NOMO-1 treated with dmso at 0.1 percent for 144 hours (cell line): ENCODE measurements around the gene CRACR2B.
A peak's percentile ranks its signal among the peaks of the same experiment; 100 is the strongest.

ENCODE experiments used
- DNase-seq: peaks from one replicate; lab custom pipeline; 2025; ENCODE audit not compliant: unreplicated experiment; lab: John Stamatoyannopoulos, UW

The CRACR2B gene

DNA sequence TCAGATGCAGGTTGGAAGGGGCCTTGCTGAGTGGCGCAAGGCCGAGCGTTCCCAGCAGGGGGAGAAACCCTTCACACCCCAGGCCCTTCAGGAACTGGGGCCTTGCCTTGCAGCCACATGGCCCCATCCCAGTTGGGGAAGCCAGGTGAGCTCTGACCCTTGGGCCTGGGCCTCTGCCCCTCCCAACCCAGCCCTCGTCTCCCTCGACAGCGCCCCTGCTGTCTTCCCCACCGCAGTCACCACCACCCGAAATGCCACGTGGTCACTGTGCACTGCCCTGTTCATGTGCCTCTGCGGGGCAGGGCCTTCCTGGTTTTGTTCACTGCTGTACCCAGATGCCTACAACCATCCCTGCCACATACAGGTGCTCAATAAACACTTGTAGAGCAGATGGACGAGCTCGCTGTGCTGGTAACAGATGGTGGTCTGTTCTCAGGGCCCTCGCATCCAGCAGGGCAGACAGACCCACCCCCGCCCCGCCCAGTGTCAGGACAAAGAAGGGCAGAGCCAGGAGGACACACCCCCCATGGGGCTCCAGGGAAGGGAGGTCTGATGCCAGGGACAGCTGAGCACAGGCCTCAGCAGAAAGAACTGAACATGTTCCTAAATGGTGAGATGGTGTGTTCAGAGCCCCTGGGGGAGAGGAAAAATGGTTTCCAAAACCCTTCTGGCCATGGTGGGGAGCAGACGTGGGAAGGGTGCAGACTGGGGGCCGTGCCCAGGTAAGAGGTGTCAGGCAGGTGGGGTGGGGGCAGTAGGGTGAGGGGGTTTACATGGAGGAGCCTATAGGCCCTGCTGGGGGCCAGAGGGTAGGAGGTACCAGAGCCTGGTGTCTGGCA, 10.9 kb downstream of the CRACR2B start:
- no peak for DNase-seq

DNA sequence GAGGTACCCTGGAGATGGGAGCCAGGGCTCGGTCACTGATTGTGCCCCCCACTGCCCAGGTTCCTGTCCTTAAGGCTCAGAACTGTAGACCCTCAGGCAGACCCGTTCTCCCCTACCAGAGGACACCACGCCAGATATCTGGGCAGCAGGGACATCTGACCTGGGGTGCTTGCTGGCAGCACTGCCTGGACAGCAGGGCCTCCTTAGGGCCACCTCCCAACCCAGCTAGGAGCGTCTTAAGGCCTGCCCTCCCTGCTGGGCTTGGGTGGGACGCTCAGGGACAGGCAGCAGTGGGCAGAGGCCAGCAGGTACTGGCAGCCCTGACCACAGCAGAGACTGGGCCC, 11.5 kb downstream of the CRACR2B start:
- no peak for DNase-seq

DNA sequence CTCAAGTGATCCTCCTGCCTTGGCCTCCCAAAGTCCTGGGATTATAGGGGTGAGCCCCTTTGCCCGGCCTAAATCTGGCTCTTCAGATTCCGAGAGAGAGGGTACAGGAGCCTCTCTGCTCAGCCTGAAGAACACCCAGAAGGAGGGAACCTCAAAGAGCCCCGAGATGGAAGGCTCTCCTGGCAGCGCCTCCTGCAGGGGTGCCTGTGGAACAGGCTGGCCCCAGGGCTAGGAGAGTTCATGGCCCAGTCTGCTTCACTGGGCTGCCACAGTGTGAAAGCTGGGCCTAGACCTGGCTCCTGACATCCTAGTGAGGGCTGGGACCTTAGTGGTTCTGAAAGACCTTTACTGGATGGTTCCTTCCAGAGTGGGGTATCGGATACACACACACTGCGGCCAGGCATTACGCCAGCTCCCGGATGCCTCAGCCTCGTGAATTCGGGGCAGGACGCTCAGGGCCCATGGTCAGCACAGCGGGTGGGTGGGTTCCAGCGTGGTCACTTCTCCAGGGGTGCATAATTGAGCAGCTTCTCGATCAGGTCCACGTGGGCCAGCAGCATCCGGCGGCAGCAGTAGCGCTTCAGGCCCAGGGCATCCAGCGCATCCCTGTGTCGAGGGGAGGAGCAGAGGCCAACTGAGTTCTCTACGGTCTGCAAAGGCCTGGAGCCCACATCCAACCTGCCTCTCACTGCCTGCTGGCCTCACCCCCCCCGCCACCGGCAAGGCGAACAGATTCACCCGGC, 12.3 kb downstream of the CRACR2B start:
- DNase-seq: no peak

DNA sequence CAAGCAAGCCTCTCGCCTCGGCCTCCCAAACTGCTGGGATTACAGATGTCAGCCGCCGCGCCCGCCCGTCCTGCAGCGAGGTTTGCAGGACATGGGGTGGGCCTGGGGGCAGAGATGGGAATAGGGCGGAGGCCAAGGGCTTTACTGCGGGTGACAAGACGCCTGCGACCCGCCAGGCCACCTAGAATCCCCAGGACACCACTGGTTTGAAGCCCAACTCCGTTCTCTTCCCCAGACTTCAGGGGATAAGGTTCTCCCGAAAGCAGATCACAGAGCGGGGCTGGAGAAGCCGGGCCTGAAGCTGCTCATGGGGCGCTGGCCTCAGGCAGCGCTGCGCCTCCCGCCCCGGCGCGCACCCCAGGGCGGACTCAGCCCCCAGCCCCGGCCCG, 14.3 kb downstream of the CRACR2B start:
- no peak for DNase-seq

- peak; percentile 73 for DNase-seq
These were observed 14.8 kb downstream of the CRACR2B start, which contains the start of the genes POLR2L and TSPAN4 for GRCh38 chr11:842370-843002. POLR2L (minus strand) TSS chr11:842529; CDS start chr11:842508, 21 bp downstream. TSPAN4 (plus strand) TSS chr11:842852; CDS start chr11:850305, 7,453 bp downstream.

DNA sequence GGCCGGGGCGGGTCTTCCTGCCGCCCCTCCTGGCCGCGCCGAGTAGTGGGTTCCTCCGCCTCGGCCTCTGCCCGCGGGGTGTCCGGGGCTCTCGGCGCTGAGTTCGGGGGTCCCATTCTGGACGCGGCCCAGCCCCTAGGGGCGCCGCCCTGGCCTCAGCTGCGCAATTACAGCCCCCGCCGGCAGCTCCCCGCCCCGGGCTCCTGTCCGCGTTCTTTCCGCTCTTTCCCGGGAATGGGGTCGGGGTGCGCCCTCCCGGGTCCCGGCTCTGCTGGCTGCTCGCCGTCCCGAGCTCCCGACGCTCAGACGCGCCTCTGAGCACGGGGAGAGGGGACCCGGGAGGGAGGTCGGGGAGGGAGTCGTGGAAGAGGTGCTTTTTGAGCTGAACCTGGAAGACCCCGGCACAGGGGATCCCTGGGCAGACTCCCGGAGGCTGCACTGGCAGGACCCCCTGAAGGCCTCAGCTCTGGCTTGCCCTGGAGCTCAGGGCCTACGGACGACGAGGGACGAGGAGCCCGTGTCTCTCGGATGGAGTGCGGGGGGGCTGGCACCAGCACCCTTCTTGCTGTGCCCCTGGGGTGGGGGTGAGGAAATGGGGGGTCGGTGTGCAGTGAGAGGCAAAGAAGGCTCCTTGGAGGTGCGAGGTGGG, 15.5 kb downstream of the CRACR2B start:
- no peak for DNase-seq

GRCh38 chr11:843818-844692, 16.3 kb downstream of the CRACR2B start:
- DNase-seq: no peak

GRCh38 chr11:844693-845644, 17.2 kb downstream of the CRACR2B start:
- no peak for DNase-seq

GRCh38 chr11:845872-846495, 18.3 kb downstream of the CRACR2B start:
- DNase-seq: no peak

- DNase-seq: no peak
These were observed 18.9 kb downstream of the CRACR2B start for GRCh38 chr11:846496-847098.

DNA sequence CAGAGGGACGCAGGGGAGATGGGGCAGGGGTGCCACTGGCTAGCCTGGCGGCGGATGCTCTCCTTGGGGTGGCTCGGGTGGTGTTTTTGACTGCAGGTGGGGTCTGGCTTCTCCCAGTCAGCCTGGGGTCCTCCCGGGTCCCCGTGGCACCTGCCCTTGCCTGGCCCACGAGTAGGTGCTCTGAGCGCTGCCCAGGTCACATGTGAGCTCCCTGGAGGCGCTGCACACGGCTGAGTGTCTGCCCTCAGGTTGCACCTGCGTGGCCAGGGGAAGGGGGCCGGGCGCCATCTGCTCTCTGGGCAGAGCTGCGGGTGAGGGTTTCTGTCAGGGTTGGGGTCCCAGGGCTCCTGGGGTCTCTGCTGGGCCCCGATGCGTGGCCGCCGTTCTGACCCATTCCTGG, 20.2 kb downstream of the CRACR2B start:
- DNase-seq: no peak

DNA sequence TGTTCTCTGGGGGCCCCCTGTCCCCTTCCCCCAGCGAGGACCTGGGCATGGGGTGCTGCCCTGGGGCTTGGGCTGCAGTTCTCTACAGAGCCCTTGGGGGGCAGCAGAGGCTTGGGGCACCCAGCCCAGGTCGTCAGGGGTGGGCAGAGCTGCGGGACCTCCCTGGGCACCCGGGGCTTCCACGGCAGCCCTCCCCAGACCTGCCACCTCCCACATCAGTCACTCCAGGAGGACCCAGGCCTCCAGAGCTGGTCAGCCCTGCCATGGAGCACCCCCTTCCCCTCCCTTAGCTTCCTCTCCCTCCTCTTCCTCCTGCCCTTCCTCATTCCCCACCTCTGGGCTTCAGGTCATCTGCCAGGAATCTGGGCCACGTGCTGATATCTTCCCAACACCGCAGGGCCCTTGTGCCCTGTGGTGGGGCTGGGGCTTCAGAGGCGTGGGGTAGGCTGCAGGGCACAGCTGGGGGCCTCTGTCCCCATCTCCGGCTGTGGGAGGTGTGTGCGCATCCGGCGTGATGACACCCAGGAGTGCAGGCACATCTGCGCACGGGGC, 20.7 kb downstream of the CRACR2B start:
- no peak for DNase-seq

DNA sequence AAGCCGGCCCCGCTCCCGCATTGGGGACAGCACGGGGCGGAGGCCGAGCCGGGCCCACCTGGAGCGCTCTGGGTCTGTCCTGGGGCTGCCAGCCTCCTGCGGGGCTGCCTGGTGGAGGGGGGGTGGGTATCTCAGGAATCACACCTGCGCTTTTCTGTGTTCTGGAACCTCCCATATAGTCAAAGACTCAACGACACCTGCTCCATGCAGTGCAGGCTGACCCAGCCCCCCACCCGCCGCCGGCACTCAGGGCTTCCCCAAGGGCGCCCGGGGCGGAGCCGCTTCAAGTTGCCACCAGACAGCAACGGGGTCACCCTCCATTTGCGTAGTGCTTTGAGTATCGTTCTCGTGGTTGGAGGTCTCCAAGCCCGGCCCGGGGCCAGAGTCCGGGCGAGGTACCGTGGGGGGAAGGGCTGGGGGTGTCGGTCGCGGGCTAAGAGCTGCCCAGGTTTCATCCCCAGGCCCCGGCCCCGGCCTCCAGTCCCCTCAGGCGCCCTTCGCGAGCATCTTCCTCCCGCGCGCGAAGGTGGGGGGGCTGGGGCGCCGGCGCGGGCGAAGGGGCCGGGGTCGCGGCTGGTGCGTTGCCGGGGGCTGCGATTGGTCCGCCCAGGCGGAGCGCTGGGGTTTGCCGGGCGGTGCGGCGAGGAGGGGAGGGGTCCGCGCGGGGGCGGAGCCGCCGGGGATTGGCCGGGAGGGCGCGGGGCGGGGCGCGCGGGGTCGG, 21.5 kb downstream of the CRACR2B start:
- DNase-seq: no peak

GRCh38 chr11:849951-850774, 22.4 kb downstream of the CRACR2B start:
- DNase-seq: no peak

DNA sequence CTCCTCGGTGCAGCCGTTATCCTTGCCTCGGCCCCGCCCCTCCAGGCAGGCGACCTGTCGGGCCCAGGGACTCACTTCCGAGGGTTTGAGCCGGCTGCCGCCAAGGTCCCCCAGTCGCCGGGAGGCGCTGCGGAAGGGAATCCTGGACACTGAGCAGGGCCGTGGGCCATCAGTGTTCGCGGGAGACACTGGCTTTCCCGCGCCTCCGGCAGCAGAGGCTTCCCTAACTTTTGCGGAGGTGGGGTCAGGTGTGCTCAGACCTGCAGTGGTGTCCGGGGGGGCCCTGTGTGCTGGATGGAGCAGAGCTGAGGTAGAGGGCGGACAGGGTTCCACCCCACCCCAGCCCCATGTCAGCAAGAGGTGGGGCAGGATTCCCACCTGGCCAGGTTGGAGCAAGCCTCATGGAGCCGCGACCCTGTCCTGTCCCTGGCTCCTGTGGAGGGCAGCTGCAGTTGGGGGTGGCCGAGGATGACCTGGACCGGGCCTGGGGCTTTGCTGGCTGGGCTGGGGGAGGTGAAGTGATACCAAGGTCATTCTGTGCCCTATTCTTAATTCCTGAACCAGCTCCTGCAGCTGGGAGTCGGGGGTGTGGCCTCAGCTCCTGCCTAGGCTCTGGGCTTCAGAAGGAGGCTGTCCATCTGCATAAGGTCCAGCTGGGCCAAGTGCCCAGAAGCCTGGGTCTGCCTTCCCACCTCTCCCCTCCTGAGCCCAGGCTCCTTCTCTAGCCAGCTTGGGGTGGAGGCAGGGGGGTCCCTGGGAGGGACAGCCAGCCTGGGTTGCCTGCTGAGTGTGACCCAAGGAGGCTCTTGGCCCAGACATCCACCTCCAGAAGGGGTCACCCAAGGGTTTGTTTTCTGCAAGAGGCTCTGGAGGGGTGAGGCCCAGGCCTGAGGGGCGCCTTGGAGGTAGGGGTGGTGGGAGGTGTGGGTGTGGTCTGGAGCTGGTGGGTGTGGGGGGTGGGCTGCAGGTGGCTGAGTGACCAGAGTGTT, 23.4 kb downstream of the CRACR2B start:
- no peak for DNase-seq
